ENCODE results near the gene OSBPL8.

- TF ChIP-seq EZH2 (IDR thresholded peaks at IDR 0.05; ENCODE audit: low read length, missing control alignments) (no peak), CTCF (conservative IDR thresholded peaks at IDR 0.05 in 1 of 2, IDR thresholded peaks at IDR 0.05 in 1 of 2; ENCODE audit: low read depth in 1 of 2, low read length in 2 of 2) (no peak)
These were observed 55.6 kb downstream of the OSBPL8 start for GRCh38 chr12:76503957-76504356.
